ENCODE measurements around the gene ZFPM1. TPM values are rescaled to one million over a fixed set of nuclear protein-coding genes. Genes with fewer than 3 reads are reported as not detected.

ZFPM1 gene
- 2.8 TPM in 2 replicates for total RNA-seq

DNA sequence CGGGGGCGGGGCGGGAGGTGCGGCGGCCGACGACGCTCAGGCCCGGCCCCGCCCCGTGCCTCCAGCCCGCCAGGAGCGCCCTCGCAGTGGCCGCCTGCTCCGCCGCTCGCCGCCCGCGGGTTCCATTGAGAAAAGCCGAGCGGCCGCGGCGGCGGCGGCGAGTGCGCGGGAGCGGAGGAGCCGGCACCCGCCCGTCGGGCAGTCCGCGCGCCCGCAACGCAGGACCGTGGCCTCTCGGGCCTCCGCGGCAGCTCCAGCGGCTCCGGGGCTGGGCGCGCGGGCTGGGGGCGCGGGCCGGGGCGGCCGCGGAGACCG, at the start of gene ZFPM1:
TSS of gene ZFPM1 (plus strand) at position 64 of the 315 bp plus-strand sequence. CDS start 359 bp downstream, outside the sequence.

DNA sequence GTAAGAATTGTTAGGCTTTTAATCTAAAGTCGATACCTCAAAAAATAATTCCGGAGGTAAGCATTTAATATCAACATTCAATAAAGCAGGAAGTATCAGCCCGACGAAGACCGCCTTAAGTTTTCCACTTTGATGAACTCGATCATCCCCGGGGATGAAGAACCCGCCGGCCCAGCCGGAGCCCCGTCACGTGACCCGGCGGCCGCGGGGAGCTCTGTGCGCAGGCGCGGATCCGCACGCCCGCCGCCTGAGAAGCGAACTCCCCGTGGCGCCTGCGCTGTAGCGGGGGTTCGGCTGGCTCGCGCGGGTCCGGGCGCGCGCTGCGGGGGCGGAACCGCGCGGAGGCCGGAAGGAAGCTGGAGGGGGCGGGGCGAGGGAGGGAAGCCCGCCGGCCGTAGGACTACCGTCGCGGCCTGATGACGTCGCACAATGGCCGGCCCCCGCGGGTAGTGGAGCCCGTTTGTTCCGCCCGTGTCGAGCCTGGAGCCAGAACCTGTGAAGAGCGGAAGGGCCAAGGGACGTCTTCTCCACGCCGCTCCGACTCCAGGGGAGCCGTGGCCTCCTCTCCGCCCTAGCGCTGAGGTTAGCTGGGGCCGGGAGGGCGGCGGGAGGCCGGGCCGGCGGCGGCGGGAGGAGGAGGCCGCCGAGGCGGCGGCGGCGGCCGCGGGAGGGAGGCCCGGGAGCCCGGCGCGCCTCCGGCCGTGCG, 117.1 kb downstream of the ZFPM1 start, which contains the start of gene ZC3H18:
TSS of gene ZC3H18 (plus strand) at position 419 of the 706 bp plus-strand sequence. CDS start 6,721 bp downstream, outside the sequence.

Other genes starting within 250 kb of the ZFPM1 start
- gene ZNF469, start 70.3 kb upstream of the ZFPM1 start, total RNA-seq = 8.2 and 11.7 TPM in 2 replicates
- gene ZC3H18, start 117.1 kb downstream of the ZFPM1 start, total RNA-seq = 12.1 and 13.0 TPM in 2 replicates
- not detected in 2 replicates for gene IL17C, start 185.3 kb downstream of the ZFPM1 start, total RNA-seq
- 145 and 261 TPM in 2 replicates for gene CYBA, start 197.8 kb downstream of the ZFPM1 start, total RNA-seq
- 78.5 and 111 TPM in 2 replicates for gene MVD, start 209.8 kb downstream of the ZFPM1 start, total RNA-seq
- gene SNAI3, start 233.2 kb downstream of the ZFPM1 start, total RNA-seq = not detected in 2 replicates

Measured in pericardium fibroblast (primary cell).